H1 (cell line): ENCODE results near the gene PROSER3. TPM values are rescaled to one million over a fixed set of nuclear protein-coding genes. Genes with fewer than 3 reads are reported as not detected.

Experiments used
- CTCF ChIA-PET: fragments of 300-600 bp; sonication (Branson Sonifier 250); formaldehyde crosslinking; loops from one replicate; lab custom pipeline; 2021; ENCODE audit not compliant: partially characterized antibody; lab: Charles Lee
- POLR2A ChIA-PET: fragments of 300-600 bp; sonication (Branson Sonifier 250); formaldehyde crosslinking; loops from one replicate; lab custom pipeline; 2021; ENCODE audit warnings: inconsistent platforms; ENCODE audit not compliant: partially characterized antibody; lab: Charles Lee
- DNase-seq, 2 experiments: peaks; one replicate each; pipeline versions ENCODE4 v3.0.0 to v3.0.0-alpha.2; 2010 to 2022; ENCODE audit warnings: low spot score in 2 of 2, low read depth in 1 of 2, mixed read lengths in 1 of 2
- FAIRE-seq: peaks from 2 replicates; lab custom pipeline; 2011; peaks lifted over from hg19 to GRCh38; lab: Jason Lieb, UNC
- H2AFZ ChIP-seq: 2 replicates; pipeline ENCODE4 v1.8.1; 2012; ENCODE audit warnings: low read length, inconsistent platforms
- H2AK5ac ChIP-seq: 2 replicates; pipeline ENCODE4 v1.6.1; 2013; ENCODE audit warnings: low read depth, low read length
- H2BK120ac ChIP-seq: replicated peaks from 2 replicates; pipeline ENCODE3; 2013; ENCODE audit warnings: low read depth, low read length, inconsistent platforms
- H2BK12ac ChIP-seq: 2 replicates; pipeline ENCODE4 v1.6.1; 2013; ENCODE audit warnings: low read depth, low read length
- H2BK15ac ChIP-seq: 2 replicates; pipeline ENCODE4 v1.6.1; 2013; ENCODE audit warnings: low read length
- H2BK20ac ChIP-seq: 2 replicates; pipeline ENCODE4 v1.6.1; 2013; ENCODE audit warnings: low read length
- H2BK5ac ChIP-seq: 2 replicates; pipeline ENCODE4 v1.6.1; 2013; ENCODE audit warnings: low read depth, low read length
- H3K14ac ChIP-seq: 2 replicates; pipeline ENCODE4 v1.6.1; 2013; ENCODE audit warnings: inconsistent platforms; ENCODE audit not compliant: insufficient read length
- H3K18ac ChIP-seq: 2 replicates; pipeline ENCODE4 v1.6.1; 2013; ENCODE audit warnings: low read length; ENCODE audit errors: extremely low read depth
- H3K23ac ChIP-seq: 2 replicates; pipeline ENCODE4 v1.6.1; 2013; ENCODE audit warnings: inconsistent platforms; ENCODE audit not compliant: insufficient read length
- H3K23me2 ChIP-seq: 2 replicates; pipeline ENCODE4 v1.6.1; 2013; ENCODE audit warnings: low read depth, low read length
- H3K27ac ChIP-seq: 2 replicates; pipeline ENCODE4 v1.6.1; 2011; ENCODE audit warnings: low read depth, low read length, inconsistent platforms
- H3K27me3 ChIP-seq, 4 experiments: replicated peaks in 1 of 4; 1 replicate in 1 of 4; 2 replicates in 3 of 4; pipeline versions ENCODE4 v1.6.1 to v1.8.1; 2011 to 2013; ENCODE audit warnings: low read length in 3 of 4, mild to moderate bottlenecking in 3 of 4, inconsistent platforms in 2 of 4, mixed read lengths in 2 of 4, moderate library complexity in 1 of 4; ENCODE audit not compliant: control insufficient read depth in 3 of 4, insufficient read depth in 3 of 4; ENCODE audit errors: extremely low read depth in 1 of 4
- H3K36me3 ChIP-seq, 4 experiments: 2 replicates each; pipeline versions ENCODE4 v1.6.1 to v1.8.1; 2011 to 2013; ENCODE audit warnings: mild to moderate bottlenecking in 4 of 4, low read length in 3 of 4, moderate library complexity in 2 of 4, control low read depth in 1 of 4, inconsistent platforms in 1 of 4; ENCODE audit not compliant: insufficient read depth in 4 of 4, control insufficient read depth in 2 of 4
- H3K4ac ChIP-seq: replicated peaks from 2 replicates; pipeline ENCODE3; 2013; ENCODE audit warnings: low read length, low read depth, mixed read lengths, inconsistent platforms; ENCODE audit not compliant: insufficient read length
- H3K4me1 ChIP-seq, 4 experiments: replicated peaks in 1 of 4; 1 replicate in 1 of 4; 2 replicates in 3 of 4; pipeline versions ENCODE4 v1.6.1 to v1.8.1; 2011 to 2013; ENCODE audit warnings: low read length in 3 of 4, inconsistent platforms in 2 of 4, mixed read lengths in 1 of 4; ENCODE audit not compliant: insufficient read depth in 4 of 4, control insufficient read depth in 3 of 4
- H3K4me2 ChIP-seq, 2 experiments: 2 replicates each; pipeline versions ENCODE4 v1.6.1 to v1.8.1; 2011 to 2013; ENCODE audit warnings: low read depth in 2 of 2, low read length in 2 of 2, control low read depth in 1 of 2, inconsistent platforms in 1 of 2, mild to moderate bottlenecking in 1 of 2; ENCODE audit not compliant: insufficient read depth in 1 of 2
- H3K4me3 ChIP-seq, 4 experiments: fragments of 200-600, 300-600 bp in 1 of 4; sonication (generic), shearing (Covaris generic), sonication (Bioruptor Twin) in 1 of 4; 2 replicates each; pipeline versions ENCODE4 v1.5.1 to v1.8.1; 2011 to 2016; ENCODE audit warnings: low read length in 4 of 4, low read depth in 3 of 4, control low read depth in 2 of 4, inconsistent platforms in 2 of 4, mild to moderate bottlenecking in 2 of 4, mixed read lengths in 1 of 4, moderate library complexity in 1 of 4; ENCODE audit not compliant: insufficient read depth in 2 of 4; ENCODE audit errors: extremely low read depth in 1 of 4
- H3K56ac ChIP-seq: replicated peaks from 2 replicates; pipeline ENCODE3; 2013; ENCODE audit warnings: low read depth, mild to moderate bottlenecking, mixed read lengths, low read length, inconsistent platforms; ENCODE audit not compliant: insufficient read length
- H3K79me1 ChIP-seq: 2 replicates; pipeline ENCODE4 v1.6.1; 2013; ENCODE audit warnings: low read depth, low read length, control low read depth
- H3K79me2 ChIP-seq, 2 experiments: 2 replicates each; pipeline versions ENCODE4 v1.6.1 to v1.8.1; 2012 to 2013; ENCODE audit warnings: low read length in 2 of 2, mild to moderate bottlenecking in 2 of 2, inconsistent platforms in 1 of 2; ENCODE audit not compliant: insufficient read depth in 2 of 2, control insufficient read depth in 1 of 2
- H3K9ac ChIP-seq, 4 experiments: replicated peaks in 1 of 4; 1 replicate in 1 of 4; 2 replicates in 3 of 4; pipeline versions ENCODE4 v1.6.1 to v1.8.1; 2011 to 2013; ENCODE audit warnings: low read depth in 3 of 4, low read length in 3 of 4, control low read depth in 2 of 4, mild to moderate bottlenecking in 2 of 4, moderate library complexity in 2 of 4, inconsistent platforms in 1 of 4; ENCODE audit errors: extremely low read depth in 1 of 4
- H3K9me3 ChIP-seq, 2 experiments: 2 replicates each; pipeline versions ENCODE4 v1.6.1 to v1.8.1; 2012 to 2013; ENCODE audit warnings: mild to moderate bottlenecking in 2 of 2, moderate library complexity in 2 of 2, control low read depth in 1 of 2, inconsistent platforms in 1 of 2, low read depth in 1 of 2, low read length in 1 of 2, mixed read lengths in 1 of 2; ENCODE audit not compliant: insufficient read depth in 2 of 2
- H4K20me1 ChIP-seq, 2 experiments: replicated peaks in 1 of 2; 2 replicates each; pipeline versions ENCODE3 to v1.8.1; 2011 to 2013; ENCODE audit warnings: inconsistent platforms in 2 of 2, low read length in 2 of 2, mild to moderate bottlenecking in 1 of 2; ENCODE audit not compliant: insufficient read depth in 2 of 2, control insufficient read depth in 1 of 2
- H4K5ac ChIP-seq: 2 replicates; pipeline ENCODE4 v1.6.1; 2013; ENCODE audit warnings: low read length, low read depth, mixed read lengths, inconsistent platforms; ENCODE audit not compliant: insufficient read length
- H4K8ac ChIP-seq: 2 replicates; pipeline ENCODE4 v1.8.0; 2013; ENCODE audit warnings: mild to moderate bottlenecking, moderate library complexity, low read length, inconsistent platforms; ENCODE audit not compliant: insufficient read depth; ENCODE audit errors: extremely low read depth
- H4K91ac ChIP-seq: replicated peaks from 2 replicates; pipeline ENCODE3; 2013; ENCODE audit warnings: low read length, mixed read lengths, inconsistent platforms; ENCODE audit not compliant: insufficient read length
- CBX8 ChIP-seq: fragments of 300-800, 300-1000 bp; sonication (generic); IDR thresholded peaks from 2 replicates; pipeline ENCODE4 v1.7.1; 2016; ENCODE audit warnings: low read depth, low read length, borderline replicate concordance
- CREB1 ChIP-seq: IDR thresholded peaks from 2 replicates; pipeline ENCODE4 v1.6.1; 2012; ENCODE audit warnings: inconsistent platforms
- CTBP2 ChIP-seq: IDR thresholded peaks from 2 replicates; pipeline ENCODE4 v1.7.0; 2011; ENCODE audit warnings: borderline replicate concordance, mild to moderate bottlenecking, moderate library complexity, mixed read lengths, low read length; ENCODE audit not compliant: insufficient read depth, insufficient read length
- EZH2 ChIP-seq: fragments of 200-600 bp; sonication (generic); IDR thresholded peaks from 2 replicates; pipeline ENCODE4 v1.7.1; 2012; ENCODE audit warnings: low read depth, mild to moderate bottlenecking, moderate library complexity, low read length, inconsistent platforms; ENCODE audit not compliant: severe bottlenecking
- JUND ChIP-seq: IDR thresholded peaks from 2 replicates; pipeline ENCODE4 v1.6.1; 2011; ENCODE audit warnings: mild to moderate bottlenecking, improper control_type of control experiment, low read length
- NRF1 ChIP-seq: IDR thresholded peaks from 2 replicates; pipeline ENCODE4 v1.6.1; 2011; ENCODE audit warnings: mild to moderate bottlenecking, low read depth, low read length, improper control_type of control experiment
- RXRA ChIP-seq: IDR thresholded peaks from 2 replicates; pipeline ENCODE4 v1.6.1; 2011; ENCODE audit warnings: low read depth, mild to moderate bottlenecking, low read length, moderate library complexity; ENCODE audit not compliant: insufficient read depth
- TBP ChIP-seq: IDR thresholded peaks from 2 replicates; pipeline ENCODE4 v1.6.1; 2011; ENCODE audit warnings: low read depth, low read length, improper control_type of control experiment
- WGBS, 2 experiments: shearing (Covaris generic) in 1 of 2; methylation state at CpG; one replicate each; pipeline versions ENCODE4 v1.1.6 to v1.1.7; 2013 to 2015; ENCODE audit warnings: low lambda C conversion rate in 2 of 2, mixed read lengths in 2 of 2, inconsistent platforms in 1 of 2, low coverage in 1 of 2, missing lambda C conversion rate in 1 of 2; ENCODE audit not compliant: insufficient replicate concordance in 2 of 2, insufficient coverage in 1 of 2, insufficient read length in 1 of 2; ENCODE audit errors: extremely low coverage in 1 of 2, missing lambda C conversion rate in 1 of 2; 5-methylcytosine and 5-hydroxymethylcytosine counted together
- polyA plus RNA-seq, 7 experiments: library from polyadenylated mRNA; depleted of rRNA in 3 of 7; stranded (reverse) in 5 of 7; unstranded in 2 of 7; fragments of >200 nt in 5 of 7; fragments of 200-250 nt in 2 of 7; gene quantifications; 1 replicate in 5 of 7; 2 replicates in 1 of 7; 4 replicates in 1 of 7; pipeline versions ENCODE4 v1.2.1 to v1.2.3, GENCODE V29; 2011 to 2013; ENCODE audit warnings: missing spikeins in 2 of 7, mixed read lengths in 2 of 7
- total RNA-seq: library from RNA; stranded (reverse); fragmentation: NEBNext Ultra II Directional; extraction: Animal tissue kit (Norgen Biotek cat#: 25700); gene quantifications from 2 replicates; pipeline ENCODE4 v1.2.1, GENCODE V29; 2021

PROSER3 gene
- total and polyA plus RNA-seq, 2 of the 8 experiments (the other 6 are each of a cell fraction or from before 2014, with no cell fraction given), result 17.8 to 28.9 TPM

GRCh38 chr19:35731779-35732405, 26.1 kb upstream of the PROSER3 start:
- ChIA-PET POLR2A (interaction anchor here (0.6 to 3.4 kb wide), 4 partner anchors 8 to 31 kb away, joined by 4 to 14 read pairs (median 5); partner anchors contain the start of genes PSENEN and U2AF1L4), CTCF (interaction anchor here (0.5 to 0.9 kb wide), 2 partner anchors 10 to 140 kb away, joined by 3 read pairs; partner anchors contain the start of gene IGFLR1)
- Histone ChIP-seq H3K36me3 (peaks cover 25 to 63% (median 58%) of the 10 kb centered on the region in 4 experiments), H3K4me1 (no peaks in the 10 kb centered on the region), H4K5ac (no peak overlapping the region), H3K27me3 (no peaks in the 10 kb centered on the region), H3K27ac (no peak overlapping the region), H3K23ac (no peak overlapping the region), H2AK5ac (no peak overlapping the region), H2BK5ac (0 out of 2 replicates have a peak overlapping the region, but pooled peaks have one; percentile 52), H3K79me2 (no peaks in the 10 kb centered on the region), H2BK12ac (no peak overlapping the region), H3K4me3 (no peak overlapping the region), H3K14ac (no peak overlapping the region), H4K20me1 (peaks cover 12 to 23% of the 10 kb centered on the region in 2 experiments), H3K4me2 (no peak overlapping the region), H2BK120ac (no peak overlapping the region), H4K8ac (no peak overlapping the region), H3K4ac (no peak overlapping the region), H3K9ac (no peak overlapping the region), H3K18ac (no peak overlapping the region), H3K56ac (no peak overlapping the region), H2BK15ac (no peak overlapping the region), H3K9me3 (no peaks in the 10 kb centered on the region), H3K23me2 (no peaks in the 10 kb centered on the region), H3K79me1 (no peaks in the 10 kb centered on the region), H4K91ac (no peak overlapping the region), H2BK20ac (no peak overlapping the region), H2AFZ (no peak overlapping the region)
- FAIRE-seq, result no peak
- TF ChIP-seq TBP, result no peak
- no peak for TF ChIP-seq NRF1
- no peak for TF ChIP-seq EZH2
- TF ChIP-seq CBX8, result no peak
- no peak for TF ChIP-seq JUND
- TF ChIP-seq RXRA, result no peak
- TF ChIP-seq CTBP2, result no peak
- TF ChIP-seq CREB1, result no peak
- WGBS, 2 experiments, result 90% methylated on average over 14 of the region's 21 CpGs; no CpG with 5 or more reads in 1 of the 2 experiments
- no peak for DNase-seq
